Endothelial cell of umbilical vein (primary cell): ENCODE results near the gene TBL3. TPM values are rescaled to one million over a fixed set of nuclear protein-coding genes. Genes with fewer than 3 reads are reported as not detected.

Source experiments
- BruUV-seq: library from RNA; stranded (reverse); fragments of 400-500 nt; replicated peaks from 2 replicates; lab custom pipeline; 2021; lab: Mats Ljungman, UMichigan
- CTCF ChIA-PET: fragments of 300-600, 350-600 bp; sonication (Branson Sonifier 250); formaldehyde crosslinking; loops from one replicate; lab custom pipeline; 2021; ENCODE audit warnings: antibody characterized with exemption, inconsistent platforms; lab: Charles Lee
- POLR2A ChIA-PET: fragments of 300-600, 350-600 bp; sonication (Branson Sonifier 250); formaldehyde crosslinking; loops from one replicate; lab custom pipeline; 2021; ENCODE audit warnings: antibody characterized with exemption, inconsistent platforms; lab: Charles Lee
- DNase-seq: peaks from one replicate; pipeline ENCODE4 v3.0.0-alpha.2; 2011; ENCODE audit warnings: low read depth, low spot score
- FAIRE-seq: peaks from 2 replicates; lab custom pipeline; 2011; peaks lifted over from hg19 to GRCh38; lab: Jason Lieb, UNC
- H2AFZ ChIP-seq: 2 replicates; pipeline ENCODE4 v1.6.0; 2012; ENCODE audit warnings: low read depth, low read length, control low read depth, inconsistent platforms
- H3K27ac ChIP-seq: 2 replicates; pipeline ENCODE4 v1.5.1; 2011; ENCODE audit warnings: low read depth, mild to moderate bottlenecking, control low read depth, low read length, moderate library complexity; ENCODE audit not compliant: insufficient read depth
- H3K27me3 ChIP-seq, 2 experiments: 2 replicates each; pipeline versions ENCODE4 v1.6.0 to v1.6.1; 2011; ENCODE audit warnings: low read length in 2 of 2, mixed read lengths in 1 of 2; ENCODE audit not compliant: control insufficient read depth in 2 of 2, insufficient read depth in 2 of 2
- H3K36me3 ChIP-seq, 2 experiments: 2 replicates in 1 of 2; 3 replicates in 1 of 2; pipeline ENCODE4 v1.5.1; 2011; ENCODE audit warnings: low read length in 2 of 2, mild to moderate bottlenecking in 1 of 2, moderate library complexity in 1 of 2; ENCODE audit not compliant: control insufficient read depth in 2 of 2, insufficient read depth in 2 of 2; ENCODE audit errors: extremely low read depth in 1 of 2
- H3K4me1 ChIP-seq: 3 replicates; pipeline ENCODE4 v1.5.1; 2011; ENCODE audit warnings: mild to moderate bottlenecking, low read length; ENCODE audit not compliant: control insufficient read depth, insufficient read depth; ENCODE audit errors: extremely low read depth
- H3K4me2 ChIP-seq: 2 replicates; pipeline ENCODE4 v1.6.1; 2011; ENCODE audit warnings: low read length, control low read depth, mixed read lengths; ENCODE audit not compliant: insufficient read depth
- H3K4me3 ChIP-seq, 3 experiments: fragments of 200-600 bp in 1 of 3; sonication (generic), shearing (Covaris generic) in 1 of 3; replicated peaks in 1 of 3; 2 replicates each; pipeline ENCODE4 v1.5.1; 2011 to 2016; ENCODE audit warnings: control low read depth in 3 of 3, low read length in 3 of 3, mild to moderate bottlenecking in 2 of 3, inconsistent platforms in 1 of 3, low read depth in 1 of 3, moderate library complexity in 1 of 3; ENCODE audit not compliant: insufficient read depth in 1 of 3
- H3K79me2 ChIP-seq: 2 replicates; pipeline ENCODE4 v1.6.0; 2012; ENCODE audit warnings: low read length, inconsistent platforms; ENCODE audit not compliant: control insufficient read depth, insufficient read depth
- H3K9ac ChIP-seq: replicated peaks from 2 replicates; pipeline ENCODE3; 2011; ENCODE audit warnings: low read length, control low read depth; ENCODE audit not compliant: insufficient read depth; ENCODE audit errors: extremely low read depth
- H3K9me1 ChIP-seq: replicated peaks from 3 replicates; pipeline ENCODE4 v1.6.0; 2011; ENCODE audit warnings: mild to moderate bottlenecking, low read length; ENCODE audit not compliant: control insufficient read depth, insufficient read depth; ENCODE audit errors: extremely low read depth
- H3K9me3 ChIP-seq: replicated peaks from 2 replicates; pipeline ENCODE4 v1.5.1; 2012; ENCODE audit warnings: low read length, inconsistent platforms; ENCODE audit not compliant: control insufficient read depth, insufficient read depth
- H4K20me1 ChIP-seq: replicated peaks from 2 replicates; pipeline ENCODE3; 2011; ENCODE audit warnings: mild to moderate bottlenecking, low read length; ENCODE audit not compliant: control insufficient read depth, insufficient read depth; ENCODE audit errors: extremely low read depth
- EZH2 ChIP-seq: IDR thresholded peaks from 2 replicates; pipeline ENCODE4 v1.6.1; 2012; ENCODE audit warnings: borderline replicate concordance, low read depth, mild to moderate bottlenecking, moderate library complexity, low read length, inconsistent platforms; ENCODE audit not compliant: severe bottlenecking
- FOS ChIP-seq: IDR thresholded peaks from 2 replicates; pipeline ENCODE4 v1.6.1; 2011; ENCODE audit warnings: mild to moderate bottlenecking, low read length, moderate library complexity, borderline replicate concordance; ENCODE audit not compliant: insufficient read depth
- GATA2 ChIP-seq: IDR thresholded peaks from 2 replicates; pipeline ENCODE4 v1.7.0; 2011; ENCODE audit warnings: low read depth, mild to moderate bottlenecking, moderate library complexity, mixed read lengths, low read length; ENCODE audit not compliant: insufficient read length, insufficient read depth
- JUN ChIP-seq: IDR thresholded peaks from 2 replicates; pipeline ENCODE4 v1.6.1; 2011; ENCODE audit warnings: borderline replicate concordance, low read depth; ENCODE audit not compliant: insufficient read length, insufficient read depth
- MYC ChIP-seq: IDR thresholded peaks from one replicate; pipeline ENCODE4 v1.6.1; 2011; ENCODE audit warnings: mild to moderate bottlenecking, low read depth, low read length
- POLR2A ChIP-seq: IDR thresholded peaks from 2 replicates; pipeline ENCODE4 v1.6.1; 2012; ENCODE audit warnings: low read depth, mild to moderate bottlenecking, control low read depth, low read length
- POLR2AphosphoS5 ChIP-seq: IDR thresholded peaks from 2 replicates; pipeline ENCODE4 v1.6.1; 2012; ENCODE audit warnings: low read depth, mild to moderate bottlenecking, control low read depth, low read length, moderate library complexity; ENCODE audit not compliant: insufficient read depth
- dilution Hi-C: fragments of 300-500 bp; cut with MboI; formaldehyde crosslinking; loops from one replicate; pipeline ENCODE4 v1.15.0; 2019; ENCODE audit warnings: low sequenced_read_pairs; ENCODE audit not compliant: extremely low pct_ligation_motif_present
- intact Hi-C: fragments of 100-400 bp; cut with micrococcal nuclease; formaldehyde crosslinking; loops from one replicate; pipeline ENCODE4 v1.10.0; 2022
- polyA plus RNA-seq, 4 experiments: library from polyadenylated mRNA; depleted of rRNA in 3 of 4; stranded (reverse) in 3 of 4; unstranded in 1 of 4; fragments of >200 nt; gene quantifications; 2 replicates each; pipeline versions ENCODE4 v1.2.1 to v1.2.3, GENCODE V29; 2011 to 2012; ENCODE audit warnings: missing spikeins in 1 of 4
- total RNA-seq: library from RNA; stranded (reverse); gene quantifications from 2 replicates; pipeline ENCODE4 v1.2.3, GENCODE V29; 2021
- TF ChIP-seq, protein P1 (sequence below), 2 donors: IDR thresholded peaks; 1 replicate in 1 of 2; 2 replicates in 1 of 2; pipeline ENCODE4 v1.5.1; 2011; ENCODE audit warnings: low read length in 2 of 2, mild to moderate bottlenecking in 2 of 2, moderate library complexity in 2 of 2, control low read depth in 1 of 2, inconsistent platforms in 1 of 2, low read depth in 1 of 2; ENCODE audit not compliant: insufficient read depth in 1 of 2; ENCODE audit errors: extremely low read depth in 1 of 2
- TF ChIP-seq, protein P2 (sequence below): IDR thresholded peaks from 2 replicates; pipeline ENCODE4 v1.6.1; 2011; ENCODE audit not compliant: insufficient read depth, insufficient read length

The TBL3 gene
- total and polyA plus RNA-seq, 2 donors (not counting 3 experiments of a cell fraction or from before 2014, with no cell fraction given) = 42.2 to 77.1 TPM

DNA sequence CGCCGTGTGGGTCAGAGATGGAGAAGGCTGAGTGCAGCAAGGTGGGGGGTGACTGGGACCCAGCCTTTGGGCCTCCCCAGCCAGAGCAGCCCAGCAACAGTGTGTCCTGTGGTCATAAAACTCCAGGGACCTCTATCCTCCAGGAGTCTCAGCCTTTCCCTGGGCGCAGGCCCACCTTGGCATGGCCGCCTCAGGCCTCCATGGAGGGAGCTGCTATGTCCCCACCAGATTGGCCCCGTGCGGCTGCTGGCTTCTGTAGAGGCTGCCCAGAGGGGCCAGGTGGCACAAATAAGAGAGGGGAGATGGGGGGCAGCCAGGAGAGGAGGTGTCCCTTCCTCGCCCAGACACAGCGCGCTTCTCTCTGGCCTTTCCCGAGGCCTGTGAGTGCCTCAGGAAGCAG lies 15.3 kb downstream of the TBL3 start:
- DNase-seq = no peak
- intact Hi-C loops = no loop called here
- Histone ChIP-seq H3K9me1 (no peaks in the 10 kb centered on the region), H3K27me3 (peaks cover 29 to 34% of the 10 kb centered on the region in 2 experiments), H3K79me2 (peaks cover 5% of the 10 kb centered on the region), H2AFZ (no peak overlapping the region), H3K9ac (no peak overlapping the region), H3K4me1 (peaks cover 22% of the 10 kb centered on the region), H4K20me1 (no peaks in the 10 kb centered on the region), H3K4me3 (no peak overlapping the region), H3K27ac (no peak overlapping the region), H3K4me2 (no peak overlapping the region), H3K36me3 (peaks cover 0 to 7% of the 10 kb centered on the region in 2 experiments), H3K9me3 (no peaks in the 10 kb centered on the region)
- BruUV-seq = no TSS peak
- no peak for FAIRE-seq
- POLR2A ChIA-PET = no interaction called here
- CTCF ChIA-PET = no interaction called here
- no peak for TF ChIP-seq EZH2
- TF ChIP-seq, protein P1, sequence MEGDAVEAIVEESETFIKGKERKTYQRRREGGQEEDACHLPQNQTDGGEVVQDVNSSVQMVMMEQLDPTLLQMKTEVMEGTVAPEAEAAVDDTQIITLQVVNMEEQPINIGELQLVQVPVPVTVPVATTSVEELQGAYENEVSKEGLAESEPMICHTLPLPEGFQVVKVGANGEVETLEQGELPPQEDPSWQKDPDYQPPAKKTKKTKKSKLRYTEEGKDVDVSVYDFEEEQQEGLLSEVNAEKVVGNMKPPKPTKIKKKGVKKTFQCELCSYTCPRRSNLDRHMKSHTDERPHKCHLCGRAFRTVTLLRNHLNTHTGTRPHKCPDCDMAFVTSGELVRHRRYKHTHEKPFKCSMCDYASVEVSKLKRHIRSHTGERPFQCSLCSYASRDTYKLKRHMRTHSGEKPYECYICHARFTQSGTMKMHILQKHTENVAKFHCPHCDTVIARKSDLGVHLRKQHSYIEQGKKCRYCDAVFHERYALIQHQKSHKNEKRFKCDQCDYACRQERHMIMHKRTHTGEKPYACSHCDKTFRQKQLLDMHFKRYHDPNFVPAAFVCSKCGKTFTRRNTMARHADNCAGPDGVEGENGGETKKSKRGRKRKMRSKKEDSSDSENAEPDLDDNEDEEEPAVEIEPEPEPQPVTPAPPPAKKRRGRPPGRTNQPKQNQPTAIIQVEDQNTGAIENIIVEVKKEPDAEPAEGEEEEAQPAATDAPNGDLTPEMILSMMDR (IDR thresholded peaks at IDR 0.05; ENCODE audit: extremely low read depth in 1 of 2, insufficient read depth in 1 of 2, low read depth in 1 of 2, low read length in 2 of 2) = no peak
- TF ChIP-seq POLR2A = no peak
- no peak for TF ChIP-seq FOS
- no peak for TF ChIP-seq MYC
- TF ChIP-seq JUN = no peak
- no peak for TF ChIP-seq POLR2AphosphoS5
- TF ChIP-seq GATA2 = no peak
- TF ChIP-seq, protein P2, sequence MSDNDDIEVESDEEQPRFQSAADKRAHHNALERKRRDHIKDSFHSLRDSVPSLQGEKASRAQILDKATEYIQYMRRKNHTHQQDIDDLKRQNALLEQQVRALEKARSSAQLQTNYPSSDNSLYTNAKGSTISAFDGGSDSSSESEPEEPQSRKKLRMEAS = no peak
- dilution Hi-C loops = no loop called here
